SK-N-MC (cell line): ENCODE data around the gene ATE1.

ENCODE experiments used
- DNase-seq: peaks from one replicate; pipeline ENCODE4 v3.0.0-alpha.2; 2011; ENCODE audit warnings: low read depth, low spot score
- H3K27ac ChIP-seq: fragments of 200-600 bp; sonication (generic); 2 replicates; pipeline ENCODE4 v1.5.1; 2016; ENCODE audit warnings: mixed run types
- H3K36me3 ChIP-seq: fragments of 200-600 bp; sonication (generic); 2 replicates; pipeline ENCODE4 v1.6.1; 2017; ENCODE audit warnings: antibody characterized with exemption, low read length, mixed read lengths; ENCODE audit not compliant: insufficient read depth
- H3K4me3 ChIP-seq: fragments of 200-600 bp; sonication (generic); 2 replicates; pipeline ENCODE4 v1.5.1; 2016
- H3K9ac ChIP-seq: fragments of 200-600 bp; sonication (generic); 2 replicates; pipeline ENCODE4 v1.8.0; 2017; ENCODE audit warnings: mixed run types, mixed read lengths; ENCODE audit not compliant: insufficient read length
- H3K9me3 ChIP-seq: fragments of 200-600 bp; sonication (generic); 2 replicates; pipeline ENCODE4 v1.6.1; 2017; ENCODE audit warnings: low read depth, mild to moderate bottlenecking, antibody characterized with exemption, low read length, moderate library complexity, mixed read lengths
- EZH2 ChIP-seq: fragments of 200-600 bp; sonication (generic); IDR thresholded peaks from one replicate; pipeline ENCODE4 v1.6.1; 2017; ENCODE audit warnings: antibody characterized with exemption
- FOXP2 ChIP-seq: optimal IDR thresholded peaks from 2 replicates; pipeline ENCODE3; 2011; ENCODE audit warnings: mild to moderate bottlenecking, moderate library complexity; ENCODE audit not compliant: insufficient read depth; ENCODE audit errors: extremely low read length, control extremely low read depth
- POLR2AphosphoS5 ChIP-seq: IDR thresholded peaks from 2 replicates; pipeline ENCODE4 v1.6.1; 2012; ENCODE audit warnings: mild to moderate bottlenecking, low read depth, low read length, borderline replicate concordance

The ATE1 gene

GRCh38 chr10:121747163-121747775 lies 180.6 kb downstream of the ATE1 start:
- no peak overlapping the region for H3K27ac ChIP-seq
- H3K36me3 ChIP-seq: no peaks in the 10 kb centered on the region
- DNase-seq: no peak
- H3K9me3 ChIP-seq: no peaks in the 10 kb centered on the region
- TF ChIP-seq EZH2 (no peak), POLR2AphosphoS5 (no peak), FOXP2 (no peak)
- no peak overlapping the region for H3K9ac ChIP-seq
- H3K4me3 ChIP-seq: no peak overlapping the region

- DNase-seq: no peak
- no peaks in the 10 kb centered on the region for H3K36me3 ChIP-seq
- no peak overlapping the region for H3K9ac ChIP-seq
- no peaks in the 10 kb centered on the region for H3K9me3 ChIP-seq
- no peak for TF ChIP-seq POLR2AphosphoS5
- TF ChIP-seq EZH2: no peak
- no peak for TF ChIP-seq FOXP2
- H3K4me3 ChIP-seq: no peak overlapping the region
- no peak overlapping the region for H3K27ac ChIP-seq
Observed at GRCh38 chr10:121741248-121741792, 186.5 kb downstream of the ATE1 start.

GRCh38 chr10:121740069-121740468 lies 187.8 kb downstream of the ATE1 start:
- DNase-seq: no peak
- TF ChIP-seq POLR2AphosphoS5 (no peak), EZH2 (no peak), FOXP2 (no peak)
- Histone ChIP-seq H3K4me3 (no peak overlapping the region), H3K9me3 (no peaks in the 10 kb centered on the region), H3K36me3 (no peaks in the 10 kb centered on the region), H3K9ac (no peak overlapping the region), H3K27ac (no peak overlapping the region)

GRCh38 chr10:121739114-121739513 lies 188.7 kb downstream of the ATE1 start:
- TF ChIP-seq FOXP2 (no peak), EZH2 (no peak), POLR2AphosphoS5 (no peak)
- Histone ChIP-seq H3K9ac (no peak overlapping the region), H3K9me3 (no peaks in the 10 kb centered on the region), H3K36me3 (no peaks in the 10 kb centered on the region), H3K4me3 (no peak overlapping the region), H3K27ac (no peak overlapping the region)
- DNase-seq: no peak

- H3K36me3 ChIP-seq: no peaks in the 10 kb centered on the region
- TF ChIP-seq POLR2AphosphoS5: no peak
- TF ChIP-seq FOXP2: no peak
- no peak for TF ChIP-seq EZH2
- H3K27ac ChIP-seq: no peak overlapping the region
- no peak overlapping the region for H3K9ac ChIP-seq
- H3K4me3 ChIP-seq: no peak overlapping the region
- no peaks in the 10 kb centered on the region for H3K9me3 ChIP-seq
- no peak for DNase-seq
Observed at GRCh38 chr10:121736315-121737130, 191.3 kb downstream of the ATE1 start.

- Histone ChIP-seq H3K36me3 (no peaks in the 10 kb centered on the region), H3K9me3 (no peaks in the 10 kb centered on the region), H3K27ac (no peak overlapping the region), H3K4me3 (no peak overlapping the region), H3K9ac (no peak overlapping the region)
- TF ChIP-seq POLR2AphosphoS5 (no peak), FOXP2 (no peak), EZH2 (no peak)
- DNase-seq: no peak
Observed at GRCh38 chr10:121735263-121735662, 192.6 kb downstream of the ATE1 start.

GRCh38 chr10:121734589-121735045 lies 193.2 kb downstream of the ATE1 start:
- Histone ChIP-seq H3K36me3 (no peaks in the 10 kb centered on the region), H3K9ac (no peak overlapping the region), H3K9me3 (no peaks in the 10 kb centered on the region), H3K27ac (no peak overlapping the region), H3K4me3 (no peak overlapping the region)
- TF ChIP-seq FOXP2 (no peak), POLR2AphosphoS5 (no peak), EZH2 (no peak)
- no peak for DNase-seq

GRCh38 chr10:121732656-121733445 lies 195.0 kb downstream of the ATE1 start:
- no peaks in the 10 kb centered on the region for H3K36me3 ChIP-seq
- no peak overlapping the region for H3K9ac ChIP-seq
- DNase-seq: no peak
- no peak overlapping the region for H3K4me3 ChIP-seq
- H3K9me3 ChIP-seq: no peaks in the 10 kb centered on the region
- no peak overlapping the region for H3K27ac ChIP-seq
- TF ChIP-seq EZH2 (no peak), FOXP2 (no peak), POLR2AphosphoS5 (no peak)
